Adrenal gland (tissue), 5 donors: ENCODE data around the gene PLXNA4.

ENCODE experiments used
- CTCF ChIP-seq, 6 experiments: fragments of 450-650 bp in 4 of 6; fragments of 200-600 bp in 2 of 6; sonication (generic) in 1 of 6; IDR thresholded peaks; 1 replicate in 5 of 6; 2 replicates in 1 of 6; pipeline versions ENCODE4 v1.5.1 to v1.8.0; 2016 to 2021; ENCODE audit warnings: antibody characterized with exemption in 6 of 6, mild to moderate bottlenecking in 2 of 6, moderate library complexity in 1 of 6
- POLR2A ChIP-seq, 2 donors: fragments of 450-650 bp; IDR thresholded peaks; one replicate each; pipeline ENCODE4 v1.6.1; 2017; ENCODE audit warnings: antibody characterized with exemption in 2 of 2, mild to moderate bottlenecking in 2 of 2, moderate library complexity in 1 of 2
- donor health status: DM: no; HTN: no; CAD: no.

- no peak for TF ChIP-seq CTCF (IDR thresholded peaks at IDR 0.05)
- no peak for TF ChIP-seq POLR2A (IDR thresholded peaks at IDR 0.05)
Measured at GRCh38 chr7:132183781-132184380, 392.4 kb downstream of the PLXNA4 start.
